Mesendoderm (in vitro differentiated cells): ENCODE results near the gene SWI5.

Experiments
- DNase-seq: peaks from one replicate; pipeline ENCODE4 v3.0.0; 2013
- H2AK5ac ChIP-seq: 2 replicates; pipeline ENCODE4 v1.6.1; 2013; ENCODE audit warnings: low read length, inconsistent platforms
- H2BK120ac ChIP-seq: 2 replicates; pipeline ENCODE4 v1.6.1; 2013; ENCODE audit warnings: low read depth, mild to moderate bottlenecking, low read length, moderate library complexity, mixed read lengths
- H2BK15ac ChIP-seq: replicated peaks from 2 replicates; pipeline ENCODE4 v1.6.1; 2013; ENCODE audit warnings: low read depth, mild to moderate bottlenecking, moderate library complexity
- H2BK5ac ChIP-seq: 2 replicates; pipeline ENCODE4 v1.6.1; 2013; ENCODE audit warnings: low read length, inconsistent platforms
- H3K18ac ChIP-seq: 2 replicates; pipeline ENCODE4 v1.6.1; 2013; ENCODE audit warnings: mild to moderate bottlenecking, low read length, mixed read lengths
- H3K23ac ChIP-seq: one replicate; pipeline ENCODE4 v1.6.1; 2013; ENCODE audit warnings: low read length
- H3K27ac ChIP-seq: 2 replicates; pipeline ENCODE4 v1.5.1; 2013; ENCODE audit warnings: low read depth, mild to moderate bottlenecking, inconsistent platforms, low read length, moderate library complexity
- H3K27me3 ChIP-seq: 2 replicates; pipeline ENCODE4 v1.6.1; 2013; ENCODE audit warnings: low read length, control low read depth, mild to moderate bottlenecking, inconsistent platforms; ENCODE audit not compliant: insufficient read depth, poor library complexity
- H3K36me3 ChIP-seq: 2 replicates; pipeline ENCODE4 v1.6.1; 2013; ENCODE audit warnings: low read length, inconsistent platforms; ENCODE audit not compliant: control insufficient read depth, insufficient read depth
- H3K4ac ChIP-seq: one replicate; pipeline ENCODE4 v1.6.1; 2013; ENCODE audit warnings: low read depth, mild to moderate bottlenecking, low read length, moderate library complexity
- H3K4me1 ChIP-seq: 2 replicates; pipeline ENCODE4 v1.6.1; 2013; ENCODE audit warnings: low read depth, low read length, inconsistent platforms; ENCODE audit not compliant: control insufficient read depth
- H3K4me2 ChIP-seq: 2 replicates; pipeline ENCODE4 v1.6.1; 2013; ENCODE audit warnings: low read length
- H3K4me3 ChIP-seq: 2 replicates; pipeline ENCODE4 v1.5.1; 2013; ENCODE audit warnings: mild to moderate bottlenecking, low read length
- H3K56ac ChIP-seq: one replicate; pipeline ENCODE4 v1.6.1; 2013; ENCODE audit warnings: low read length
- H3K79me1 ChIP-seq: 2 replicates; pipeline ENCODE4 v1.6.1; 2013; ENCODE audit warnings: low read length, inconsistent platforms
- H3K79me2 ChIP-seq: 2 replicates; pipeline ENCODE4 v1.6.1; 2013; ENCODE audit warnings: mild to moderate bottlenecking, low read length; ENCODE audit not compliant: control insufficient read depth, insufficient read depth
- H3K9ac ChIP-seq: 2 replicates; pipeline ENCODE4 v1.6.1; 2013; ENCODE audit warnings: low read length, inconsistent platforms
- H4K5ac ChIP-seq: one replicate; pipeline ENCODE4 v1.6.1; 2013; ENCODE audit warnings: low read length
- H4K8ac ChIP-seq: one replicate; pipeline ENCODE4 v1.6.1; 2013; ENCODE audit warnings: low read depth, mild to moderate bottlenecking, control low read depth, low read length, moderate library complexity
- WGBS: extraction: QIAGEN DNeasy Blood & Tissue Kit; methylation state at CpG from one replicate; pipeline ENCODE4 v1.1.7; 2013; ENCODE audit warnings: low lambda C conversion rate, missing lambda C conversion rate; ENCODE audit not compliant: insufficient coverage; ENCODE audit errors: extremely low coverage; 5-methylcytosine and 5-hydroxymethylcytosine counted together

SWI5 gene

GRCh38 chr9:128233817-128234406, 42.2 kb upstream of the SWI5 start:
- no peak for DNase-seq
- Histone ChIP-seq H3K27ac (no peak overlapping the region), H3K4me2 (no peak overlapping the region), H2BK5ac (no peak overlapping the region), H3K27me3 (no peaks in the 10 kb centered on the region), H3K4me3 (no peak overlapping the region), H4K5ac (no peak overlapping the region), H3K23ac (no peak overlapping the region), H3K79me2 (no peaks in the 10 kb centered on the region), H3K18ac (no peak overlapping the region), H4K8ac (no peak overlapping the region), H2AK5ac (no peak overlapping the region), H3K56ac (no peak overlapping the region), H3K36me3 (no peaks in the 10 kb centered on the region), H3K9ac (no peak overlapping the region), H2BK15ac (no peak overlapping the region), H3K4ac (no peak overlapping the region), H3K79me1 (no peaks in the 10 kb centered on the region), H3K4me1 (no peaks in the 10 kb centered on the region), H2BK120ac (no peak overlapping the region)
- no CpG with 5 or more reads among the region's 28 CpGs for WGBS

- Histone ChIP-seq H3K79me1 (no peaks in the 10 kb centered on the region), H2AK5ac (no peak overlapping the region), H3K23ac (no peak overlapping the region), H3K79me2 (no peaks in the 10 kb centered on the region), H3K18ac (no peak overlapping the region), H3K4me1 (peaks cover 8% of the 10 kb centered on the region), H4K8ac (no peak overlapping the region), H3K4me2 (no peak overlapping the region), H4K5ac (no peak overlapping the region), H3K27me3 (no peaks in the 10 kb centered on the region), H3K9ac (no peak overlapping the region), H2BK120ac (no peak overlapping the region), H3K27ac (no peak overlapping the region), H2BK5ac (no peak overlapping the region), H3K36me3 (no peaks in the 10 kb centered on the region), H3K56ac (no peak overlapping the region), H2BK15ac (no peak overlapping the region), H3K4me3 (no peak overlapping the region), H3K4ac (no peak overlapping the region)
- no peak for DNase-seq
- no CpG with 5 or more reads among the region's 4 CpGs for WGBS
Observed at GRCh38 chr9:128242124-128242523, 34.0 kb upstream of the SWI5 start.

- no CpG with 5 or more reads among the region's 7 CpGs for WGBS
Observed at GRCh38 chr9:128242828-128243214, 33.3 kb upstream of the SWI5 start.

GRCh38 chr9:128243215-128244018, 32.7 kb upstream of the SWI5 start:
- WGBS = no CpG with 5 or more reads among the region's 13 CpGs
- Histone ChIP-seq H3K79me1 (no peaks in the 10 kb centered on the region), H3K4me3 (no peak overlapping the region), H3K23ac (no peak overlapping the region), H3K79me2 (no peaks in the 10 kb centered on the region), H2BK15ac (no peak overlapping the region), H3K27me3 (no peaks in the 10 kb centered on the region), H3K4ac (no peak overlapping the region), H3K4me2 (no peak overlapping the region), H3K18ac (no peak overlapping the region), H4K5ac (no peak overlapping the region), H2BK5ac (no peak overlapping the region), H3K56ac (no peak overlapping the region), H3K4me1 (peaks cover 8% of the 10 kb centered on the region), H4K8ac (no peak overlapping the region), H2AK5ac (no peak overlapping the region), H3K9ac (no peak overlapping the region), H3K36me3 (no peaks in the 10 kb centered on the region), H2BK120ac (no peak overlapping the region), H3K27ac (no peak overlapping the region)
- no peak for DNase-seq

More at GRCh38 chr9:128242828-128243214, 33.3 kb upstream of the SWI5 start:
- H3K79me2 ChIP-seq = no peaks in the 10 kb centered on the region
- H3K56ac ChIP-seq = no peak overlapping the region
- H3K27ac ChIP-seq = no peak overlapping the region
- H4K5ac ChIP-seq = no peak overlapping the region
- H3K4me3 ChIP-seq = no peak overlapping the region
- no peaks in the 10 kb centered on the region for H3K27me3 ChIP-seq
- no peak overlapping the region for H2AK5ac ChIP-seq
- H3K79me1 ChIP-seq = no peaks in the 10 kb centered on the region
- no peak overlapping the region for H3K4ac ChIP-seq
- no peaks in the 10 kb centered on the region for H3K36me3 ChIP-seq
- peaks cover 8% of the 10 kb centered on the region for H3K4me1 ChIP-seq
- DNase-seq = no peak
- H4K8ac ChIP-seq = no peak overlapping the region
- no peak overlapping the region for H3K4me2 ChIP-seq
- no peak overlapping the region for H3K23ac ChIP-seq
- no peak overlapping the region for H2BK5ac ChIP-seq
- no peak overlapping the region for H3K18ac ChIP-seq
- no peak overlapping the region for H2BK15ac ChIP-seq
- no peak overlapping the region for H2BK120ac ChIP-seq
- no peak overlapping the region for H3K9ac ChIP-seq

- WGBS = no CpG with 5 or more reads among the region's 13 CpGs
- H3K4me3 ChIP-seq = no peak overlapping the region
- H3K23ac ChIP-seq = no peak overlapping the region
- no peak overlapping the region for H3K18ac ChIP-seq
- no peak overlapping the region for H3K27ac ChIP-seq
- H3K79me1 ChIP-seq = no peaks in the 10 kb centered on the region
- no peaks in the 10 kb centered on the region for H3K27me3 ChIP-seq
- peak overlapping the region; percentile 60 for H3K56ac ChIP-seq
- no peak overlapping the region for H2BK120ac ChIP-seq
- H3K36me3 ChIP-seq = no peaks in the 10 kb centered on the region
- no peak overlapping the region for H2BK5ac ChIP-seq
- H2BK15ac ChIP-seq = no peak overlapping the region
- no peaks in the 10 kb centered on the region for H3K79me2 ChIP-seq
- no peak overlapping the region for H4K8ac ChIP-seq
- H3K4ac ChIP-seq = no peak overlapping the region
- H3K4me2 ChIP-seq = no peak overlapping the region
- H2AK5ac ChIP-seq = no peak overlapping the region
- no peak overlapping the region for H4K5ac ChIP-seq
- peaks cover 8% of the 10 kb centered on the region for H3K4me1 ChIP-seq
- no peak for DNase-seq
- no peak overlapping the region for H3K9ac ChIP-seq
Observed at GRCh38 chr9:128244091-128244836, 31.8 kb upstream of the SWI5 start.
